ENCODE measurements around the gene NEURL1.

DNA sequence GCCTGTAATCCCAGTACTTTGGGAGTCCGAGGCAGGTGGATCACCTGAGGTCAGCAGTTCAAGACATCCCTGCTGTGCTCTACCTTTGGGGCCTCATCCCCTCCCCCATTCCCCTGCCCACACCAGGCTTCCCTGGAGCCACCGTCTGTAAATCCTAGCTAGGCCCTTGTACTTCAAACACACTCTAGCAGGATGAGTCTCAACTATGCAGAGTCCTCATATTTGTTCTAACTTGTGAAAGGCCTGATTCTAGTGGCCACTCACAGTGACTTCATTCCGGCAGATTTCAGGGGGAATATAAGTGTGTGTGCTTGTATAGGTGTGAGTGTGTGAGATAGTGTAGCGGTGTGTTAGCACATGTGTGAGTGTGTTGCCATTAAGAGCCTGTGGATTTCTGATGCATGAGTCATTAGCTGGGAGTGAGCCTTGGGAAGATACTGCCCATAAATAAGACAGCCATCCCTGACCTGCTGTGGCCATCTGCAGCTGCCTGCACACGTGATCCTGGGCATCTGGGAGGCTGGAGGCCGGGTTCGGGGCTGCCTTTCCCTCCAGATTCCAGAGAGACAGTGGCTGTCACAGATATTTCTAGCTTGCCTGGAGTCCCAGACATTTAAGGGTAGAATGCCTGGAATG, 1.7 kb upstream of the NEURL1 start:
- no peak for TF ChIP-seq POLR2A (IDR thresholded peaks at IDR 0.05; ENCODE audit: low read length)
- TF ChIP-seq GATA1 (IDR thresholded peaks at IDR 0.05; ENCODE audit: low read depth, low read length), result no peak

All from erythroblast (primary cell).